Activated naive CD8-positive, alpha-beta T cell treated with anti-CD3 and anti-CD28 coated beads, Interleukin-2, amount 50 U/mL, for 24 hours (primary cell): ENCODE data around the gene SLC25A10.
"Not testable (repeated sequence)": the region's sequence is repeated elsewhere in the genome, so short reads cannot be mapped to it uniquely, and the experiment has no call there.

Experiments used
- ATAC-seq: fragments of 150-1000 bp; cut with Tn5 transposase; one replicate; pipeline ENCODE4 v1.10.0; 2021
- DNase-seq: peaks from one replicate; pipeline ENCODE4 v3.0.0; 2021
- H3K27ac Mint-ChIP-seq: one replicate; pipeline ENCODE4 v1.8.0; 2021; ENCODE audit warnings: mild to moderate bottlenecking, mixed read lengths
- H3K27me3 Mint-ChIP-seq: one replicate; pipeline ENCODE4 v1.8.0; 2021; ENCODE audit warnings: mixed read lengths
- H3K36me3 Mint-ChIP-seq: one replicate; pipeline ENCODE4 v1.8.0; 2021; ENCODE audit warnings: low read depth, mixed read lengths
- H3K4me1 Mint-ChIP-seq: one replicate; pipeline ENCODE4 v1.8.0; 2021; ENCODE audit warnings: mixed read lengths
- H3K4me3 Mint-ChIP-seq: one replicate; pipeline ENCODE4 v1.8.0; 2021; ENCODE audit warnings: mild to moderate bottlenecking, moderate library complexity, mixed read lengths
- H3K9me3 Mint-ChIP-seq: one replicate; pipeline ENCODE4 v1.8.0; 2021; ENCODE audit warnings: mixed read lengths

SLC25A10 gene, protein sequence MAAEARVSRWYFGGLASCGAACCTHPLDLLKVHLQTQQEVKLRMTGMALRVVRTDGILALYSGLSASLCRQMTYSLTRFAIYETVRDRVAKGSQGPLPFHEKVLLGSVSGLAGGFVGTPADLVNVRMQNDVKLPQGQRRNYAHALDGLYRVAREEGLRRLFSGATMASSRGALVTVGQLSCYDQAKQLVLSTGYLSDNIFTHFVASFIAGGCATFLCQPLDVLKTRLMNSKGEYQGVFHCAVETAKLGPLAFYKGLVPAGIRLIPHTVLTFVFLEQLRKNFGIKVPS

DNA sequence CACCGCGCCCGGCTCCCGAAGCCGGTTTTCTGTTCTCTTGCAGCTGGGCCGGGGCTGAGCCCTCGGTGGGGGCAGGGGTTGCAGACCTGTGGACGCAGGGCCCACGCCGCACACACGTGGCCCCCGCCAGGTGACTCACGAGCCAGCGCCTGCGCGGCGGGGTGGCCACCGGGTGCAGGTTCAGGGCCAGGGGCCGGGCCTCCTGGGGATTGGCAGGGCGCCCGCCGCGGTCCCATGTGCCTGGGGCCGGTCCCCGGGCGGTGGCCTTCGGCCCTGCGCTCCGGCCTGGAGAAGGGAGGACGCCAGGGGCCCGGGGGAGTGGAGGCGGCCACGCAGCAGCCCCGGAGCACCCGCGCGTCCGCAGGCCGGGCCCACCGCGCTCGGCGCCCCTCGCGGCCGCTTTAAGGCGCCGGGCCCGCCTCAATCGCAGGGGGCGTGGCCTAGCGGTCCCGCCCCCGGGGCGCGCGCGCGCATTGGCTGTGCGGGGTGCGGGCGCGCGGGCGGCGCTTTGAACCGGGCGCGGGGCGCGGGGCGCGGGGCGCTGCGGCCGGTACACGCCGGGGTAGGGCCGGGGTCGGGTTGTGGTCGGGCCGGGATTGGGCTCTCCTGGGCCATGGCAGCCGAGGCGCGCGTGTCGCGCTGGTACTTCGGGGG is at the start of gene SLC25A10:
SLC25A10 (plus strand) TSS at position 471 of the 654 bp plus-strand sequence; CDS start at position 614, 143 bp downstream.
- peak within 1 kb of the TSS; percentile 81 for H3K4me3 Mint-ChIP-seq
- no peaks in the 10 kb centered on the region for H3K27me3 Mint-ChIP-seq
- peaks cover 26% of the 10 kb centered on the region for H3K4me1 Mint-ChIP-seq
- peak within 1 kb of the TSS; percentile 84 for H3K27ac Mint-ChIP-seq
- H3K36me3 Mint-ChIP-seq, result peaks cover 3% of the 10 kb centered on the region
- ATAC-seq (peak; percentile 82), DNase-seq (peak; percentile 85)
- no peaks in the 10 kb centered on the region for H3K9me3 Mint-ChIP-seq

DNA sequence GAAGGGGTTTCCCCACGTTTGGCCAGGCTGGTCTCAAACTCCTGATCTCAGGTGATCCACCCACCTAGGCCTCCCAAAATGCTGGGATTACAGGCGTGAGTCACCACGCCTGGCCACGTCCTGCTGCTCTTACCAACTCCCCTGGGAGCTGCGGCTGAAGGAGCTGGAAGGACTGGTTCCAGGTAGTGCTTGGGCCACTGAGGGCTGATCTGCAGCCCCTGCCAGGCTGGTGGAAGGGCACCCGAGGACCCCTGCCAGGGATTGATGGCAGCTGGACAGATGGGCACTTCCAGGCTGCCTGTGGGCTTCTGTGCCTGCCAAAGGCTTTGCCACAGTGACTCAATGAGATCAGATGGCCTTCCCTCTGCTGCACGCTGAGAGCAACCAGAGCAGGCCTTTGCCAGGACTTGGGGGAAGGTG is 48.0 kb upstream of the SLC25A10 start:
- Mint-ChIP-seq H3K4me3 (peak overlapping the region; percentile 45), H3K36me3 (peaks cover 27% of the 10 kb centered on the region), H3K27me3 (no peaks in the 10 kb centered on the region), H3K27ac (peak overlapping the region; percentile 98), H3K4me1 (peaks cover 49% of the 10 kb centered on the region), H3K9me3 (no peaks in the 10 kb centered on the region)
- no peak for ATAC-seq
- no peak for DNase-seq

DNA sequence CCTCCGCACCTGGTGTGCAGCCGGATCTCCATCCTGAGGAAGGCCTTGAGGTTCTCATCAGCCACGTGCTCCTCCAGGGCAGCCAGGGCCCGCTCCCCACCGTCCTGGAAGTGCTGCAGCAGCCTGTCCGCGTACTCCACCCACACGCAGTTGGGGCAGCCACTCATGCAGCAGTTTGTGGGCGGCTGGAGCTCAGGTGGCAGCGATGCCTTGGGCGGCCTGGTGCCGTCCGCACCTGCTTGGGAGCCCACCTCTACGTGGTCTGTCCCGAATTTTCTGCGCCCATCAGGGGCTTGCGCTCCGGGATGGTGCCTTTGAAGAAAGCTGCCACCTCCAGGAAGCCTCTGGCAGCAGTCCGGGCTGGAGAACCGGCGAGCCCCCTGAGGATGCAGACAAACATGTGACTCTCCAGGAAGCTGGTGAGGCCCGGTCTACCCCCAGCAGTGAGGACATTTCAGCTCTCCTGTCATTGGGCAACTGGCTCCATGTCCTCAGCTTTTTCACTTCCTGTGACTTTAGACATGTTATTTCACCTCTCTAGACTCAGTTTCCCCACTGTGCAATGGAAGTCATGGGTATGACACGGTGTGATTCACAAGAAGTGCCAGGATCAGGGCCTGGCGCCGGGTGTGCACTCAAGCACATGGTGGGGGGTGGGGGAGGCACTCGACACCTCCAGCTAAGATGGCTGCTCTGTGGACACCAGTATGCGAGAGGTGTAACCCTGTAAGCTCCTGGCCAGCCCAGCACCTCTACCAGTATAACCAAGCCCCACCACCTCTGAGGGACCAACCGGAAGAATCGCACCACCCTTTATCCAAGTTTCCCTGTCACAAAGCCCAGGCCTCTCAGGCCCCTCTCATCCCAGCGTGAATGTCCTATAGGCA is 46.6 kb upstream of the SLC25A10 start:
- peak; percentile 37 for ATAC-seq

DNA sequence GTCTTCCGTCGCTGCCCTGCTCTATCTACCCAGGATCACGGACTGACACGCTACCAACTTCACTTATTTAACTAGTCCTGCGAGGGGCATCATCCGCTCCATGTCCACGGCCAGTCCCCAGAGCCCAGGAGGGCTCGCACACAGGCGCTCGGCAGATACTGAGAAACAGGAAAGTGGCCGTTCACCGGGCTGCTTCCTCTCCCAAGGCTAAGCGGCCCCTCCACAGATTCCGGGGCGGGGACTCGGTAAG is 46.1 kb upstream of the SLC25A10 start:
- peaks cover 49% of the 10 kb centered on the region for H3K4me1 Mint-ChIP-seq
- H3K9me3 Mint-ChIP-seq, result no peaks in the 10 kb centered on the region
- H3K27ac Mint-ChIP-seq, result peak overlapping the region; percentile 98
- DNase-seq, result no peak
- H3K4me3 Mint-ChIP-seq, result peak overlapping the region; percentile 97
- peak; percentile 5 for ATAC-seq
- H3K36me3 Mint-ChIP-seq, result peaks cover 31% of the 10 kb centered on the region
- H3K27me3 Mint-ChIP-seq, result no peaks in the 10 kb centered on the region

More for the DNA sequence above, 46.6 kb upstream of the SLC25A10 start:
- Mint-ChIP-seq H3K27me3 (no peaks in the 10 kb centered on the region), H3K9me3 (no peaks in the 10 kb centered on the region), H3K4me1 (peaks cover 49% of the 10 kb centered on the region), H3K27ac (peak overlapping the region; percentile 98), H3K36me3 (peaks cover 30% of the 10 kb centered on the region), H3K4me3 (peak overlapping the region; percentile 97)
- DNase-seq, result peak; percentile 74

DNA sequence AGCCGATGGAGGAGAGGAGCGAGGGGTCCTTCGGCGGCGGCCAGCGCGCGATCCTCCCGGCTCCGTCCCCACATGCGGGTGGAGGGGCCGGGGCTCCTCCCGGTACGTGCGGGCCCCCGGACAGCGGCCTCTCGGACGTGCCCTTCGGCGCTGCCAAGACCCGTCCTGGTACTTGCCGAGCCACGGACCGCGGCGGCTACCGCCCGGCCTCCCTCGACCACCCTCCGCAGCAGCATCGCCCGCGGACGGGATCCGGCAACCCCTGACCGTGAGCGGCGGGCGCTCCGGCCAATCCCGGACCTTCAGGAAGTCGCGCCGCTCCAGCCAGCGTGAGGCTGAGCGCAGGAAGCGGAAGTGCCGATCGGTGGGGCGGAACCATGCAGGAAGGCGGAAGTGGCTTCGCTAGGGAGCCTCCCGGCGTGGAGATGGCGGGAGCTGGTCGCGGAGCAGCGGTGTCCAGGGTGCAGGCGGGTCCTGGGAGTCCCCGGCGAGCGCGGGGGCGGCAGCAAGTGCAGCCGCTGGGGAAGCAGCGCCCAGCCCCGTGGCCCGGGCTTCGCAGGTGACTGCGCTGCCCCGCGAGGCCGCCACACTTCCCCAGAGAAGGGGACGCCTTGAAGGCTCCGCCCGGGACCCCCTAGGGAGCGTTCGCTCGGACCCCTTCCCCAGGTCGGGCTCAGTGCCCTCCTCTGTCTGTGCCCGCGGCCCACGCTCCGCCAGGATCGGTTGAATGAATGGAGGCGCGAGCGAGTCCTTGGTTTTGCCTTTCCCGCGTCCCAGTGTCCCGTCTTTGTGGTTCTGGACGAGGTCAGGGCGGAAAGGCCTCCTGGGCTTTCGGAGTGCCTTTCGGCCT is 45.5 kb upstream of the SLC25A10 start, which contains the start of the genes CCDC137 and OXLD1:
CCDC137 (plus strand) TSS at position 396 of the 850 bp plus-strand sequence; CDS start at position 426, 30 bp downstream.
OXLD1 (minus strand) TSS at position 264 of the 850 bp plus-strand sequence; CDS start at position 236, 28 bp downstream.
- H3K4me3 Mint-ChIP-seq, result peak within 1 kb of the TSS; percentile 97
- peak within 1 kb of the TSS; percentile 98 for H3K27ac Mint-ChIP-seq
- ATAC-seq, result peak; percentile 95
- peaks cover 35% of the 10 kb centered on the region for H3K36me3 Mint-ChIP-seq
- H3K9me3 Mint-ChIP-seq, result no peaks in the 10 kb centered on the region
- no peaks in the 10 kb centered on the region for H3K27me3 Mint-ChIP-seq
- H3K4me1 Mint-ChIP-seq, result peaks cover 52% of the 10 kb centered on the region
- peak; percentile 96 for DNase-seq

DNA sequence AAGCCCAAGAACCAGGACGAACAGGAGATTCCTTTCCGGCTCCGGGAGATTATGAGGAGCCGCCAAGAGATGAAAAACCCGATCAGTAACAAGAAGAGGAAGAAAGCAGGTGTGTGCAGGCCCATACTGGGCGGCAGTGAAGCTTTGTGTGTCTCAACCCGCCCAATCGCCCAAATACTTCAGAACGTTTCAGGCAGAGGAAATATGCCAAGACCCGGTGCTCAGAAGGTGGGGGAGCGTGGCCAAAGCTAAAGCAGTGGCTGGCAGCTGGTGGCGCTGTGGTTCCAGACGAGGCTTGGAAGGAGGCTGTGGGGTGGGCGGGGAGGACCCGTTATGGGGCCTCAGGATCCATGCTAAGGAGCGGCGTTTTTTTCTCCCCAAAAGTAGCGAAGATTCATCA is 44.3 kb upstream of the SLC25A10 start:
- DNase-seq, result peak; percentile 16
- peak overlapping the region; percentile 97 for H3K4me3 Mint-ChIP-seq
- H3K36me3 Mint-ChIP-seq, result peaks cover 39% of the 10 kb centered on the region
- peaks cover 49% of the 10 kb centered on the region for H3K4me1 Mint-ChIP-seq
- no peak for ATAC-seq
- H3K27ac Mint-ChIP-seq, result peak overlapping the region; percentile 85
- H3K27me3 Mint-ChIP-seq, result no peaks in the 10 kb centered on the region
- no peaks in the 10 kb centered on the region for H3K9me3 Mint-ChIP-seq

DNA sequence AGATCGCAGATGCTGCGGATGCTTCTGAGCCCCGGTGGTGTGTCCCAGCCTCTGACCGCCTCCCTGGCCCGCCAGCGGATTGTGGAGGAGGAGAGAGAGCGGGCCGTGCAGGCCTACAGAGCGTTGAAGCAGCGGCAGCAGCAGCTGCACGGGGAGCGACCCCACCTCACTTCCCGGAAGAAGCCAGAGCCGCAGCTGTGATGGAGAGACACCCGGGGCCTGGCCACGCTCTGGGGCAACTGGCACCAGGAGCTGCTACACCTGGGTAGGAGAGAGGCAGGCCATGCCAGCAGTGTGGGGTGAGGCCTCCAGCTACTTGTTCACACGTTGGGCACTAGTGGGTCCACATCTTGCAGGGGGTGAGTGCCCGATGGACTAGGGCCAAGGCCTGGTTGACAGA is 39.6 kb upstream of the SLC25A10 start:
- no peaks in the 10 kb centered on the region for H3K27me3 Mint-ChIP-seq
- no peak for DNase-seq
- no peak overlapping the region for H3K27ac Mint-ChIP-seq
- H3K4me1 Mint-ChIP-seq, result peaks cover 14% of the 10 kb centered on the region
- H3K36me3 Mint-ChIP-seq, result peaks cover 29% of the 10 kb centered on the region
- no peaks in the 10 kb centered on the region for H3K9me3 Mint-ChIP-seq
- no peak for ATAC-seq
- H3K4me3 Mint-ChIP-seq, result no peak overlapping the region

DNA sequence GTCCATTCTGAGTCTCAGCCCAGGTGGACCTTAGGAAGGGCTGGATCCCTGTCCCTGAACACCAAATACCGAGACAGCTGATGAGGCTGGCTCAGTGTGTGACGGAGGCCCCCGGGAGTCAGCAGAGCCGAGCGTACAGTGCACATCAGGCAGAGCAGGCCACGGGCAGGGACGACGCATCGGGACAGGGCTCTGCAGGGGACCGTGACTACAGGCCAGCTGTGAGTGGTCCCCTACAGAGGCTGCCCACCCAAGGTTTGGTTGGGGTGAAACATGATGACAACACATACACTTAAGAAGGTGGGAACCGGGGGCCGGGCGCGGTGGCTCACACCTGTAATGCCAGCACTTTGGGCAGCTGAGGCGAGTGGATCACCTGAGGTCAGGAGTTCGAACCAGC is 39.1 kb upstream of the SLC25A10 start:
- Mint-ChIP-seq H3K4me1 (peaks cover 10% of the 10 kb centered on the region), H3K27me3 (no peaks in the 10 kb centered on the region), H3K4me3 (no peak overlapping the region), H3K36me3 (peaks cover 25% of the 10 kb centered on the region), H3K9me3 (no peaks in the 10 kb centered on the region), H3K27ac (no peak overlapping the region)
- no peak for ATAC-seq
- no peak for DNase-seq

DNA sequence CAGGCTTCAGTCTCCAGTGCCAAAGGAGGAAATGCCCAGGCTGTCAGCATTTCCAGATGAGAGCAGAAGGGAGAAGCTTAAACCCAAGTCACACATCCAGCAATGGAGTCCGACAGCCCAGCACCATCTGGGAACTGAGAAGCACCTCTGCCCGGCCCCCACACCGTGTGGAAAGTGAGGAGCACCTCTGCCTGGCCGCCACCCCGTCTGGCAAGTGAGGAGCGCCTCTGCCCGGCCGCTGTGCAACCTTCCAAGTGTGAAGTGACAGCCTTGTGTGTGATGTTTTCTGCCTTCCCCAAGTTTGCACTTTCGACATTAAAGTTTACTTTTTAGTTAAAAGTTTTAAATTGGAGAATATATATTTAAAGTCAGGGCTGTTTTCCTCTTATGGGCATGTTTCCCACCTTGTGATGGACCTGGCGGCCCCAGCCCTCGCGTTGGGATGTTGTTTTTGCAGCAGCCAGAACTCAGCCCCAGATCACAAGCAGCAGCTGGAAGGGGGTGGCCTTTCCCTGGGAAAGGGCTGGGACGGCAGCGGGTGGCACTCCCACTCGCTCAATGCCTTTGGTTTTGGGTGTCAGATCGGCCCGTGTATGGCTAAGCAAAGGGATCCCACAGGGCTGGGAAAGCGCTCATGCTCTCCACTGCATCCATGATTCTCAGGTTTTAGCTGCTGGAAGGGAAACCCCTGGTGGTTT is 38.4 kb upstream of the SLC25A10 start:
- Mint-ChIP-seq H3K27ac (no peak overlapping the region), H3K4me1 (peaks cover 4% of the 10 kb centered on the region), H3K27me3 (no peaks in the 10 kb centered on the region), H3K4me3 (no peak overlapping the region), H3K9me3 (no peaks in the 10 kb centered on the region), H3K36me3 (peaks cover 19% of the 10 kb centered on the region)
- DNase-seq, result no peak
- ATAC-seq, result no peak

DNA sequence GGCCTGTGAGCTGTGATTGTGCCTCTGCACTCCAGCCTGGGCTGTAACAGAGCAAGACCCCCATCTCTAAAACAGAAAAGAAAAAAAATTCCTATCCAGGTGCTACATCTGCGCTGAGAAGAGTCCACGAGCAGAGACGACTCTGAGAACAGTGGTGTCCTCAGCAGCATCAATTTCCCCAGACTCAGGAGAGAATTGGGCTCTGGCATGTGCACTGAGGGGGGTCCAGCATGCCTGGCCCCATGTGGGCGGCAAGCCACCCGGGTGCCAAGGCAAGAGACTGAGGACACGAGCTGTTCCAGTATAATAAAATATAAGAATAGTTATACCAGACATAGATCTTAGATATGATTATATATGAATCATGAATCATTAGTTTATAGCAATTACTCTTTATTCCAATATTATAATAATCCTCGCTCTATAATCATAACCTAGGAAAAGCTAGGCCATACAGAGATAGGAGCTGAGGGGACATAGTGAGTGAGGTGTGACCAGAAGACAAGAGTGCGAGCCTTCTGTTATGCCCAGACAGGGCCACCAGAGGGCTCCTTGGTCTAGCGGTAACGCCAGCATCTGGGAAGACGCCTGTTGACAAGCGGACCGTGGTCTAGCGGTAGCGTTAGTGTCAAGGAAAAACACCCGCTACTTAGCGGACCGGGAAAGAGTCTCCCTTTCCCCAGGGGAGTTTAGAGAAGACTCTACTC is 36.4 kb upstream of the SLC25A10 start:
- H3K27ac Mint-ChIP-seq, ATAC-seq, H3K9me3 Mint-ChIP-seq, H3K4me3 Mint-ChIP-seq, H3K27me3 Mint-ChIP-seq, H3K4me1 Mint-ChIP-seq: not testable (repeated sequence)
- peak; percentile 25 for DNase-seq
- peaks cover 16% of the 10 kb centered on the region for H3K36me3 Mint-ChIP-seq

DNA sequence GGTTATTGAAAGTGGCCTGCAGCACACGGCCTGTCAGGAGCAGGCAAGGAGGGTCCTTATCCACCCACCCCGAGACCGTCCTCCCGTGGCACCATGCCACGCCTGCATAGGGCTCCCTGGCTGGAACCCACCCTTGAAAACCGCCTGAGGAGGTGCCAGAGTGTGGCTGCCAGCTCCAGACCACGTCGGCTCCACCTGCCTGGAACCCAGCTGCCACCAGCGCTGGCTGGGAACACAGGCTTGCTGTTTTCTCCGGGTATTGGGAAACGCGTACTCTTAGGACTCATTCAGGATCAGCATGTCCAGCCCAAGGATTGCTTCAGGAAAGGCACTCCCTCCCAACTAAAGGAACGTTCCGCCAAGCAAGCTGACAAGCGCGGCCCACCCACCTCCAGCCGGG is 35.2 kb upstream of the SLC25A10 start:
- ATAC-seq (no peak), DNase-seq (no peak)
- Mint-ChIP-seq H3K4me1 (peaks cover 4% of the 10 kb centered on the region), H3K27me3 (no peaks in the 10 kb centered on the region), H3K4me3 (no peak overlapping the region), H3K27ac (no peak overlapping the region), H3K9me3 (no peaks in the 10 kb centered on the region), H3K36me3 (peaks cover 12% of the 10 kb centered on the region)

DNA sequence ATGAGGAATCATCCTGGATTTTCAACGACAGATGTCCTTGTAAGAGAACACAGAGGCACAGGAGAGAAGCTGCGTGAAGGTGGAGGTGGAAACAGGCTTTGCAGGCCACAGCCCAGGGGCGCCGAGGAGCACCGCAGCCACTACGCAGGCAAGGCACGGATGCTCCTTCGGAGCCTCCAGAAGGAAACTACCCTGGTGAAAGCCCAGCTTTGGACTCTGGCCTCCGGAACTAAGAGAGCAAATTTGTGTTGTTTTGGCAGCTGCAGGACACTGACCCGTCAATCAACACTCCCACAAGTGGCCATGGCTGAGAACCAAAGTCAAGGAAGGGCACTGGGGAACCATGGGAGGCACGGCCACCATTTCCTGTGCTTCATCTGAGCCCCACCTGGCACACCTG is 31.9 kb upstream of the SLC25A10 start:
- Mint-ChIP-seq H3K27ac (no peak overlapping the region), H3K36me3 (peaks cover 13% of the 10 kb centered on the region), H3K4me3 (no peak overlapping the region)

DNA sequence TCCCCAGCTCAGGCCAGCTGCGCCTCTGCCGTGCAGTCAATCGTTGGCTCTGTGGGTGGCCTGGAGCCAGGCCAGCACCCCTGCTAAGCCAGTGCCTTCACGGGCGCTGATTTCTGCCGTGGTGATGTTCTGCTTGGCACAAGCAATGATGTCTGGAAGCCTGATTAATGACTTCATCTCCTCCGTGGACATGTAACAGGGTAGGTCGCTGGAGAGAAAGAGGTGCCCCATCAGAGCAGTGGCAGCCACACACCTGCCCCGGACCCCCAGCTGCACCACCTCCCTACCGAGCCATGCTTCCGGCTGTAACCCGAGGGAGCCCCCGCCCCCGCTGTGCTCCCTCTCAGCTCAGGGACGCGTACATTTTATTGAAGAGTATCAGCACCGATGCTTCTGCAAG is 30.4 kb upstream of the SLC25A10 start:
- Mint-ChIP-seq H3K4me3 (peak overlapping the region; percentile 6), H3K36me3 (peaks cover 23% of the 10 kb centered on the region), H3K27ac (no peak overlapping the region), H3K27me3 (peaks cover 2% of the 10 kb centered on the region), H3K9me3 (no peaks in the 10 kb centered on the region), H3K4me1 (peaks cover 35% of the 10 kb centered on the region)
- no peak for DNase-seq
- ATAC-seq, result no peak

More for the DNA sequence above, 31.9 kb upstream of the SLC25A10 start:
- Mint-ChIP-seq H3K4me1 (peaks cover 26% of the 10 kb centered on the region), H3K9me3 (no peaks in the 10 kb centered on the region), H3K27me3 (peaks cover 2% of the 10 kb centered on the region)
- DNase-seq (no peak), ATAC-seq (no peak)
